ENCODE measurements around the gene ACTC1. TPM values are rescaled to one million over a fixed set of nuclear protein-coding genes. Genes with fewer than 3 reads are reported as not detected.

The ACTC1 gene
- total and polyA plus RNA-seq, 2 of the 13 experiments (the other 11 are each of a cell fraction or from before 2014, with no cell fraction given), result not detected

GRCh38 chr15:34804776-34805175 lies 9.4 kb upstream of the ACTC1 start:
- DNase-seq (ENCODE audit: low spot score) (no peak), FAIRE-seq (no peak), ATAC-seq (no peak)
- Histone ChIP-seq H3K9ac (ENCODE audit: insufficient read depth, low read depth, low read length) (no peak overlapping the region), H3K4me2 (ENCODE audit: low read depth, low read length) (no peak overlapping the region), H3K4me3 (replicated peaks in 1 of 3; ENCODE audit: insufficient read depth in 1 of 3, low read depth in 2 of 3, low read length in 3 of 3) (no peak overlapping the region), H3K27ac (ENCODE audit: extremely low read length, insufficient read depth, low read length) (no peak overlapping the region), H3K79me2 (ENCODE audit: insufficient read depth, low read length) (no peaks in the 10 kb centered on the region), H3K36me3 (replicated peaks in 1 of 2; ENCODE audit: control insufficient read depth in 1 of 2, insufficient read depth in 2 of 2, low read length in 2 of 2) (no peaks in the 10 kb centered on the region), H4K20me1 (ENCODE audit: insufficient read depth, low read length) (no peaks in the 10 kb centered on the region), H3K4me1 (ENCODE audit: insufficient read depth, low read length) (0 out of 2 replicates have a peak, but pooled peaks cover 1% of the 10 kb centered on the region), H3K27me3 (ENCODE audit: control insufficient read depth in 1 of 2, insufficient read depth in 2 of 2, low read length in 2 of 2) (peaks cover 0 to 6% of the 10 kb centered on the region in 2 experiments; a peak in 2 of 5 replicates), H3K9me3 (ENCODE audit: low read length) (no peaks in the 10 kb centered on the region), H2AFZ (ENCODE audit: low read length) (no peak overlapping the region)
- BruUV-seq (replicated peaks), result no TSS peak
- 0% methylated on average over 3 of the region's 3 CpGs for WGBS (ENCODE audit: low lambda C conversion rate)
- intact Hi-C loops (cut with micrococcal nuclease; ENCODE audit: unreplicated experiment) (no loop called here), in situ Hi-C loops (cut with HindIII; ENCODE audit: extremely low pct_ligation_motif_present, low pct_unique_long_range_greater_than_20kb) (no loop called here)
- POLR2A ChIA-PET, result no interaction called here
- CTCF ChIA-PET (ENCODE audit: low intra/inter-chr PET ratio, low total read pairs), result no interaction called here
- TF ChIP-seq ZSCAN22 (CRISPR knock-in tag; IDR thresholded peaks at IDR 0.05) (no peak), PHB2 (IDR thresholded peaks at IDR 0.05; ENCODE audit: partially characterized antibody) (no peak), FUBP1 (CRISPR knock-in tag; IDR thresholded peaks at IDR 0.05; ENCODE audit: borderline replicate concordance) (no peak), ZBTB34 (CRISPR knock-in tag; IDR thresholded peaks at IDR 0.05) (no peak), ZNF12 (CRISPR knock-in tag; IDR thresholded peaks at IDR 0.05) (no peak), LRRFIP1 (CRISPR knock-in tag; conservative IDR thresholded peaks at IDR 0.05) (no peak), ZMYM3 (CRISPR knock-in tag; IDR thresholded peaks at IDR 0.05) (no peak), KDM6A (CRISPR knock-in tag; IDR thresholded peaks at IDR 0.05; ENCODE audit: low read depth) (no peak), IRF9 (CRISPR knock-in tag; IDR thresholded peaks at IDR 0.05; ENCODE audit: borderline replicate concordance) (no peak), IKZF1 (IDR thresholded peaks at IDR 0.05) (no peak), ARNT (IDR thresholded peaks at IDR 0.05) (no peak), ZSCAN25 (CRISPR knock-in tag; IDR thresholded peaks at IDR 0.05) (no peak), NR2F6 (IDR thresholded peaks at IDR 0.05) (no peak), NR2F6 (CRISPR knock-in tag; IDR thresholded peaks at IDR 0.05) (no peak), ZBTB38 (CRISPR knock-in tag; IDR thresholded peaks at IDR 0.05) (no peak), ATM (IDR thresholded peaks at IDR 0.05; ENCODE audit: borderline replicate concordance) (no peak), ZNF674 (CRISPR knock-in tag; IDR thresholded peaks at IDR 0.05; ENCODE audit: low read depth) (no peak)

Data from HepG2 (cell line).